GM19468 (cell line): Measurements from ENCODE around the gene HARBI1.

Source experiments
- ATAC-seq: cut with Tn5 transposase; IDR thresholded peaks from one replicate; pipeline ENCODE4 v1.9.1; 2021; ENCODE audit warnings: mild to moderate bottlenecking, moderate library complexity, moderate number of reproducible peaks; ENCODE audit not compliant: unreplicated experiment; ENCODE audit errors: extremely low read depth

HARBI1 gene

GRCh38 chr11:46617134-46617971, at the start of gene HARBI1, which contains the start of gene ATG13:
Gene HARBI1, minus strand, starts transcription at chr11:46617227. Its CDS starts 990 bp downstream, at chr11:46616237.
Gene ATG13, plus strand, starts transcription at chr11:46617553. Its CDS starts 26,739 bp downstream, at chr11:46644292.
- peak; percentile 87 for ATAC-seq

- ATAC-seq, result no peak
Measured at GRCh38 chr11:46666516-46666915, 49.5 kb upstream of the HARBI1 start.

- ATAC-seq, result no peak
Measured at GRCh38 chr11:46665356-46665755, 48.3 kb upstream of the HARBI1 start.

GRCh38 chr11:46664612-46665011, 47.6 kb upstream of the HARBI1 start:
- ATAC-seq, result no peak

- no peak for ATAC-seq
Measured at GRCh38 chr11:46663277-46663940, 46.4 kb upstream of the HARBI1 start.

GRCh38 chr11:46662366-46662765, 45.3 kb upstream of the HARBI1 start:
- no peak for ATAC-seq

GRCh38 chr11:46661836-46662235, 44.8 kb upstream of the HARBI1 start:
- no peak for ATAC-seq

GRCh38 chr11:46659908-46660307, 42.9 kb upstream of the HARBI1 start:
- ATAC-seq, result no peak

- no peak for ATAC-seq
Measured at GRCh38 chr11:46658259-46658658, 41.2 kb upstream of the HARBI1 start.

- ATAC-seq, result no peak
Measured at GRCh38 chr11:46657186-46657585, 40.2 kb upstream of the HARBI1 start.

- no peak for ATAC-seq
Measured at GRCh38 chr11:46655631-46656030, 38.6 kb upstream of the HARBI1 start.

GRCh38 chr11:46649180-46649738, 32.2 kb upstream of the HARBI1 start:
- no peak for ATAC-seq

- ATAC-seq, result no peak
Measured at GRCh38 chr11:46643986-46644385, 27.0 kb upstream of the HARBI1 start.

- no peak for ATAC-seq
Measured at GRCh38 chr11:46643531-46643930, 26.5 kb upstream of the HARBI1 start.

GRCh38 chr11:46642627-46643335, 25.8 kb upstream of the HARBI1 start:
- ATAC-seq, result no peak

GRCh38 chr11:46641639-46642038, 24.6 kb upstream of the HARBI1 start:
- ATAC-seq, result no peak

- ATAC-seq, result no peak
Measured at GRCh38 chr11:46640036-46640788, 23.2 kb upstream of the HARBI1 start.

- ATAC-seq, result no peak
Measured at GRCh38 chr11:46639197-46639839, 22.3 kb upstream of the HARBI1 start.

GRCh38 chr11:46637546-46637945, 20.5 kb upstream of the HARBI1 start:
- no peak for ATAC-seq
